IPS DF 6.9 (cell line): ENCODE results near the gene LRRTM4.

Source experiments
- DNase-seq: peaks from one replicate; pipeline ENCODE4 v3.0.0-alpha.2; 2013; ENCODE audit warnings: low read depth, low spot score
- H3K27ac ChIP-seq: one replicate; pipeline ENCODE4 v1.5.1; 2013; ENCODE audit warnings: low read length, control low read depth
- H3K27me3 ChIP-seq: 2 replicates; pipeline ENCODE4 v1.6.1; 2013; ENCODE audit warnings: mild to moderate bottlenecking, low read length; ENCODE audit not compliant: control insufficient read depth, insufficient read depth
- H3K36me3 ChIP-seq: 2 replicates; pipeline ENCODE4 v1.6.1; 2013; ENCODE audit warnings: low read length; ENCODE audit not compliant: control insufficient read depth, insufficient read depth
- H3K4me1 ChIP-seq: 2 replicates; pipeline ENCODE4 v1.6.1; 2013; ENCODE audit warnings: low read length; ENCODE audit not compliant: control insufficient read depth, insufficient read depth
- H3K4me3 ChIP-seq: 2 replicates; pipeline ENCODE4 v1.5.1; 2013; ENCODE audit warnings: mild to moderate bottlenecking, low read length
- H3K9me3 ChIP-seq: 2 replicates; pipeline ENCODE4 v1.6.1; 2013; ENCODE audit warnings: low read length, inconsistent platforms; ENCODE audit not compliant: control insufficient read depth, insufficient read depth
- WGBS: extraction: QIAGEN DNeasy Blood & Tissue Kit; methylation state at CpG from one replicate; pipeline ENCODE4 v1.1.7; 2013; ENCODE audit warnings: mixed read lengths, missing lambda C conversion rate; ENCODE audit not compliant: insufficient read length, insufficient coverage; 5-methylcytosine and 5-hydroxymethylcytosine counted together

Gene LRRTM4

GRCh38 chr2:77271262-77271661 is 250.9 kb downstream of the LRRTM4 start:
- Histone ChIP-seq H3K4me1 (no peaks in the 10 kb centered on the region), H3K27ac (no peak overlapping the region), H3K27me3 (no peaks in the 10 kb centered on the region), H3K9me3 (no peaks in the 10 kb centered on the region), H3K4me3 (no peak overlapping the region), H3K36me3 (no peaks in the 10 kb centered on the region)
- no CpG with 5 or more reads among the region's 5 CpGs for WGBS
- DNase-seq = no peak

DNA sequence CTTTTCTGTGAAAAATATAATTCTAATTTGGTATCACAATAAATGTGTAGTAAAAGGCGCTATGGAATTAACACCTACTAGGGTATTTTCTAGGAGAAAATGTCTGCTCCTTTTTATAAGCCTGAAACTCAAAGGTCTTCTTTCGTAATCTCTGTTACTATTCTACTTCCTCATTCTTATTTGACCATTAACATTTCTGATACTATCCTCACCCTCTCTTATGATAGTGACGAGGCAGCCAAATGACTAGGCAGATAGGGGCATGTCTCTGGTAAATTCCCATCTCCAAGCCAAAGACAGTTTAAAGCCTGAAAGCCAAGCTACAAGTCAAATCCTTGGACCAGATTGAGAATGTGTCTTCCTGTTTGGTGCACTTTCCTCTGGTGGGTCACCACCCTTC is 251.7 kb downstream of the LRRTM4 start:
- Histone ChIP-seq H3K9me3 (no peaks in the 10 kb centered on the region), H3K27ac (no peak overlapping the region), H3K27me3 (no peaks in the 10 kb centered on the region), H3K4me3 (no peak overlapping the region), H3K36me3 (no peaks in the 10 kb centered on the region), H3K4me1 (no peaks in the 10 kb centered on the region)
- no peak for DNase-seq
- no CpG with 5 or more reads among the region's 3 CpGs for WGBS

GRCh38 chr2:77268626-77269025 is 253.6 kb downstream of the LRRTM4 start:
- no peak overlapping the region for H3K4me3 ChIP-seq
- H3K9me3 ChIP-seq = no peaks in the 10 kb centered on the region
- no peaks in the 10 kb centered on the region for H3K36me3 ChIP-seq
- H3K27me3 ChIP-seq = no peaks in the 10 kb centered on the region
- H3K27ac ChIP-seq = no peak overlapping the region
- no peaks in the 10 kb centered on the region for H3K4me1 ChIP-seq
- no CpG with 5 or more reads among the region's 3 CpGs for WGBS
- DNase-seq = no peak

DNA sequence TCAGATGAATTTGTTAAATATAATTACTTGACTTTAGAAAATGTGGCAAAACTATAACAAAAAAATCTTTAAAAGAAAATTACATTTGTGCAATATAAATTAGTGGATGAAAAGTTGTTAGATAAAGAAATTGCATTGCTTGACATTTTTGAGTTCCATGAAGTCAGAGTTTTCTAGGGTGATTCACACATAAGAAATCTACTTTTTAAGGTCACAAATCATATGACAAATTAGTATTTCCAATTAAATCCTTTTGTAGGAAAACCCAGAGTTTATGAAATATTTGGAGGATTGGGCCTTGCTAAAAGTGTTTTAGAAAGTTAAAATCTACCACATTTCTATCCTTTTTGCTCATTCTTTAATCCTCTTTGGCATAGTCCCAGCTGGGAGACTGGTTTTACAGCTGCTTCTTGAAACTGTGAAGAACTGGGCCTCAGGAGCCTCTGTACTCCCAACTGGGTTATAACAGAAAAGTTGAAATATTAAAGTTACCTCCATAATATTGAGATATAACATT is 289.2 kb downstream of the LRRTM4 start:
- no peak overlapping the region for H3K4me3 ChIP-seq
- no peaks in the 10 kb centered on the region for H3K4me1 ChIP-seq
- H3K27ac ChIP-seq = no peak overlapping the region
- H3K27me3 ChIP-seq = no peaks in the 10 kb centered on the region
- no peaks in the 10 kb centered on the region for H3K9me3 ChIP-seq
- no peaks in the 10 kb centered on the region for H3K36me3 ChIP-seq
- no peak for DNase-seq

DNA sequence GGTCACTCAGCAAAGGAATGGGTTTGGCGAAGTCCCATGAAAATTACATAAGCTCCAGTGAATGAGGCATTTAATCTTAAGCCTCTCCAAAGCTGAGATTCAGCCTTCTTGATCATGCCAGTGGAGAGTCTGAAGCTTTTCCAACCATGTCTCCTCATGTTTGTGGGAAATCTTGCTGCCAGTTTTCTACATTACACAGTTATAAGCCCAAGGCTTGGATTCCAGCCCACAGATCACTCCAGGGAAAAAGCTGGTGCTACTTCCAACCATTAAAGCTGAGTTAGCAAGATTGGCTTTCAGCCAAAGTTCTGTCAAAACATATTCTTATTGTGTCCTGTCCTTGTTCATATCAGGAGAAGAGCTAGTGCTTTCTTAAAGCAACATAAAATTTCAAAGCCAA is 293.8 kb downstream of the LRRTM4 start:
- Histone ChIP-seq H3K9me3 (no peaks in the 10 kb centered on the region), H3K27me3 (no peaks in the 10 kb centered on the region), H3K36me3 (no peaks in the 10 kb centered on the region), H3K27ac (no peak overlapping the region), H3K4me1 (no peaks in the 10 kb centered on the region), H3K4me3 (no peak overlapping the region)
- WGBS = no CpG with 5 or more reads among the region's 1 CpG
- no peak for DNase-seq

GRCh38 chr2:77210725-77211124 is 311.5 kb downstream of the LRRTM4 start:
- no peaks in the 10 kb centered on the region for H3K4me1 ChIP-seq
- no peaks in the 10 kb centered on the region for H3K27me3 ChIP-seq
- no peaks in the 10 kb centered on the region for H3K9me3 ChIP-seq
- no peak for DNase-seq
- no peak overlapping the region for H3K27ac ChIP-seq
- WGBS = no CpG with 5 or more reads among the region's 3 CpGs
- no peaks in the 10 kb centered on the region for H3K36me3 ChIP-seq
- no peak overlapping the region for H3K4me3 ChIP-seq

DNA sequence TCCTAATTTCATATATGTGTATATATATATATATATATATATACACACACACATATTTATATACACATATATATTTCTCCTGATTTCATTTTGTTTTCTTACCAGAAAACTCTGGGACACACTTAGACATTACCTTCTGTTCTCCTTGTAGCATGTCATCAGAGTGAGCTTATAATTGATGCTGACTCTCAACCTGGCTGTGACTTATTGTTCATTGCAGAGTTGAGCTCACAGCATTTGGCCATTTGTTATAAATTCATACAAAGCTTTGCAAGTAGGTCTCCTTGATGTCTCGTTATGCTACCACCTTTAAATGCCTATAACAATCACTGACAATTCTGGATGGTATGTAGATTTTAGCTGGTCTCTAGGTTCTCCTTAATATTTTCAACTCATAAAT is 314.8 kb downstream of the LRRTM4 start:
- Histone ChIP-seq H3K27ac (no peak overlapping the region), H3K4me1 (no peaks in the 10 kb centered on the region), H3K27me3 (no peaks in the 10 kb centered on the region), H3K9me3 (no peaks in the 10 kb centered on the region), H3K4me3 (no peak overlapping the region), H3K36me3 (no peaks in the 10 kb centered on the region)
- no CpG with 5 or more reads among the region's 1 CpG for WGBS
- no peak for DNase-seq

DNA sequence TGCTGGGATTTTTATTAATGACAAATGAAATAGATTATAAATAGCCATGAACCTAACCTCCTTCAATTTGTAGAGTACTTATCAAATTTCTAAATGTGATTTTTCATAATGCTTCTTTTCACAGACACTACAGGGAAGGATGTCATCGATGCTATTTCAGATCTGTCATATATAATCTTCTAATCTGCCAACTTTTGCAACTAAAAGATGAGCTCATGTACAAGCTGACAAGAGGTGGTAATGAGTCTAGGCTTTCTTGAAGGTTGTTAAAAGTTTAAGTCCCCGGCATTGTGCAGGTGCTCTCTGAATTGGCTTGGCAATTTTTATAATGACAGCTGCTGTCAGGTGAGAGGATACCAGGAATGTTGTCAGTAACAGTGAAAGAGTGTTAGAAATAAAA is 320.4 kb downstream of the LRRTM4 start:
- Histone ChIP-seq H3K36me3 (no peaks in the 10 kb centered on the region), H3K27me3 (no peaks in the 10 kb centered on the region), H3K9me3 (no peaks in the 10 kb centered on the region), H3K27ac (no peak overlapping the region), H3K4me1 (no peaks in the 10 kb centered on the region), H3K4me3 (no peak overlapping the region)
- no CpG with 5 or more reads among the region's 2 CpGs for WGBS
- no peak for DNase-seq

- no peaks in the 10 kb centered on the region for H3K9me3 ChIP-seq
- no peaks in the 10 kb centered on the region for H3K27me3 ChIP-seq
Measured at GRCh38 chr2:77199411-77199810, 322.8 kb downstream of the LRRTM4 start.

DNA sequence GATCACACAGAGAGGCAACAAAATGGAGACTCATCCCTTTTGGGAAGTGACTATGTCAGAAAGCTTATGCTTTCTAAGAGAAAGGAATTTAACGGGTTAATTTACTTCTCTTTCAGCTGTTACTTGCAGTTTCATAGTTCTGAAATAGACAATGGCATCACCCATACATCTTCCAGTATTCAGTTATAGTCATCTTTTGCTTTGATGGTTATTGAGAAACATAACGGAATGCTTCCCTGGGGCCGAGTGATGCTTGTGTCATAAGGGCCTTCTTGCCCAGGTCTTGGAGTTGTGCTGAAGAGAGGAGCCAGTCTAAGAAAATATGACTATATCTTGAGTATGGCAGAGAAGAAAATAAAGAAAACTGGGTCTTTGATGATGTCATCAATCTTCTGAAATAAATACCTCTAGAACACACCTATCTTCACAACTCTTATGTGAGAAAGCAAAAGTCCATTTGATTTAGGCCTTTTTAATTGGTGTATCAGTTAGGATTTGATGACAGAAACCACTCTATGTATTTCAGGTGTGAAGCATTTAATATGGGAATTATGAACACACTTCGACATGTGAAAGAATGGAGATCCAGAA is 328.2 kb downstream of the LRRTM4 start:
- Histone ChIP-seq H3K4me1 (no peaks in the 10 kb centered on the region), H3K4me3 (no peak overlapping the region), H3K9me3 (no peaks in the 10 kb centered on the region), H3K27ac (no peak overlapping the region), H3K36me3 (no peaks in the 10 kb centered on the region), H3K27me3 (no peaks in the 10 kb centered on the region)
- no CpG with 5 or more reads among the region's 4 CpGs for WGBS
- DNase-seq = no peak

More at GRCh38 chr2:77199411-77199810, 322.8 kb downstream of the LRRTM4 start:
- no peaks in the 10 kb centered on the region for H3K36me3 ChIP-seq
- no peak overlapping the region for H3K4me3 ChIP-seq
- H3K4me1 ChIP-seq = no peaks in the 10 kb centered on the region
- no peak overlapping the region for H3K27ac ChIP-seq
- DNase-seq = no peak

GRCh38 chr2:77192811-77193289 is 329.3 kb downstream of the LRRTM4 start:
- Histone ChIP-seq H3K27ac (no peak overlapping the region), H3K9me3 (no peaks in the 10 kb centered on the region), H3K4me1 (no peaks in the 10 kb centered on the region), H3K4me3 (no peak overlapping the region), H3K36me3 (no peaks in the 10 kb centered on the region), H3K27me3 (no peaks in the 10 kb centered on the region)
- no CpG with 5 or more reads among the region's 5 CpGs for WGBS
- no peak for DNase-seq
